GM18502 (cell line): ENCODE data around the gene TRIM2.
A peak's percentile ranks its signal among the peaks of the same experiment; 100 is the strongest.

Experiments used
- ATAC-seq: cut with Tn5 transposase; IDR thresholded peaks from one replicate; pipeline ENCODE4 v1.9.1; 2021; ENCODE audit warnings: mild to moderate bottlenecking; ENCODE audit not compliant: unreplicated experiment, poor library complexity

TRIM2 gene

GRCh38 chr4:153362184-153362583, 157.9 kb downstream of the TRIM2 start:
- no peak for ATAC-seq

DNA sequence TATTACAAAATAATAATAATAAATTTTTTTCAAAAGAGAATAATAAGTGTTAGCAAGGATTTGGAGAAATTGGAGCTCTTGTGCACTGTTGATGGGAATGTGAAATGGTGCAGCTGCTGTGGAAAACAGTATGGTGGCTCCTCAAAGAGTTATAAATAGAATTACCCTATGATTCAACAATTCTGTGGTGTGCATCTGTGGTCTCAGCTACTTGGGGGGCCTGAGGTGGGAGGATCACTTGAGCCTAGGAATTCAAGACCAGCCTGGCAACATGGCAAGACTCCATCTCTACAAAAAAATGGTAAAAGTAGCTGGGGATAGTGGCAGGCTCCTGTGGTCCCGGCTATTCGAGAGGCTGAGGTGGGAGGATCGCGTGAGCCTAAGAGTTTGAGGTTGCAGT, 159.8 kb downstream of the TRIM2 start:
- ATAC-seq, result no peak

GRCh38 chr4:153365003-153365402, 160.8 kb downstream of the TRIM2 start:
- peak; percentile 71 for ATAC-seq

- no peak for ATAC-seq
These were observed 162.2 kb downstream of the TRIM2 start for GRCh38 chr4:153366486-153366885.

GRCh38 chr4:153367092-153367491, 162.8 kb downstream of the TRIM2 start:
- ATAC-seq, result no peak

DNA sequence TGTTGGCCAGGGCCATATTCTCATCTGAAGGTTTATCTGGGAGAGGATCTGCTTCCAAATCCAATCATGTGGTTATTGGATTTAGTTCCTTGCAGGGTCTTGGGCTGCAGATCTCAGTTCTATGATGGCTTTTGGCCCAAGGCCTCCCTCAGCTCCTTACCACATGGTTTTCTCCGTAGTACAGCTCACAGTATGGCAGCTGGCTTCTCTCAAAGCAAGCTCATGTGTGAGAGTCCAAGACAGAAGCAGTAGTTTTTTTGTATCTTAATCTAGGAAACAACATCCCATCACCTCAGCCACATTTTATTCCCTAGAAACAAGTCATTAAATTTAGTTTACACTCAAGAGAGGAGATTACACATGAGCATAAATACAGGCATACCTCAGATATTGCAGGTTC, 164.8 kb downstream of the TRIM2 start:
- no peak for ATAC-seq

DNA sequence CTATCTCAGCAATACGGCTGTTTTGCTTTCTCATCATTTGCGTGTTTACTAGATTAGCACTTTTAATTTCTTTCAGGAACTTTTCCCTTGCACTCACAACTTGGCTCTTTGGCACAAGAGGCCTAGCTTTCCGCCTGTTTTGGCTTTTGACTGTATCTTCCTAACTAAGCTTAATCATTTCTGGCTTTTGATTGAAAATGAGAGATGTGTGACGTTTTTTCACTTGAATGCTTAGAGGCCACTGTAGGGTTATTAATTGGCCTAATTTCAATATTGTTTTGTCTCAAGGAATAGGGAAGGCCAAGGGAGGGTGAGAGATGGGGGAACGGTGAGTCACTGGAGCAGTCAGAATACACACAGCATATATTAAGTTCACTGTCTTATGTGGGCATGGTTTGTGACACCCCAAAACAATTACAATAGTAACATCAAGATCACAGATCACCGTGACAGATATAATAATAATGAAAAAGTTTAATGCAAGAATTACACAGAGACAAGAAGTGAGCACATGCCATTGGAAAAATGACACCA, 167.5 kb downstream of the TRIM2 start:
- ATAC-seq, result no peak

DNA sequence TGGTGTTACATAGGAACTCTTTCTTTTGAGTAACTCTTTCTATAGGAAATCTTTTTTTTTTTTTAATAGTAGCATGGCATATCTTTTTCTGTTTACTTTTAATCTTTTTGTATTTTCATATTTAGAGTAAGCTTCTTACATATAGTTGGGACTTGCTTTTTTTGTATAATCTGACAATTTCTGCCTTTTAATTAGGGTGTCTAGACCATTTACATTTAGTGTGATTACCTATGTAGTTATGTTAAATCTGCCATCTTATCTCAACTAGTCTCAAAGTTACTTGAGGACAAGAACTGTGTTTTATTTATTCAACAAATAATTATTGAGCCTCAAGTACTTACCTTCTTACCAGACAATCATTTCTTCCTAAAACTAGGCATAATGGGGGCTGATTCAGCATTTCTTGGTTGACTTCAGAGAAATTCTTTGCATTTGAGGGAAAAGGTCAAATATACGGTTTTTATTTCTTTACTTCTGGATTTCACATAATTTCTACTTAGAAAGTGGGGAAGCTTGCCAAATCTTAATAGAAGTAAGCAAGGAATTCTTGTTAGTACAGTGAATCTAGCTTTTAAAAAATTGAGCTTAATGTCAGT, 168.8 kb downstream of the TRIM2 start:
- no peak for ATAC-seq

- ATAC-seq, result no peak
These were observed 170.2 kb downstream of the TRIM2 start for GRCh38 chr4:153374442-153374841.

- ATAC-seq, result no peak
These were observed 171.1 kb downstream of the TRIM2 start for GRCh38 chr4:153375303-153375702.

DNA sequence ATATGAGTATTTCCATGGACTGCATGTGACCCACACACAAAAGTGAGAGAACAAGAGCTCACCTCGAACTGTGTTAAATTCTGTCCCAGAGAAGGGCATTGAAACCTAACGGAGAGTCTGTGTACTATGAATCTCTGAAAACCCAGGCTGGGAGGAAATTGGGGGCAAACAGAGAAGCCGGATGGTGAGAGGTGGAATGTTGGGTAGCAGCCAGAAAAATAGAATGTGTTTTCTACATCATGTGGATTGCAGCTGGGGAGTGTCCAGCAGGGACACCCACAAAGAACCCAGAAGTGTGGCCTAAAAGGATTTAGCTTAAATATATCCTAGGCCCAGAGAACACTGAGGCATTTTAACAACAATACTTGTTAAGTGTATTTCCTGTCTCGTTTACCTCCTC, 178.9 kb downstream of the TRIM2 start:
- ATAC-seq, result no peak

- ATAC-seq, result no peak
These were observed 179.9 kb downstream of the TRIM2 start for GRCh38 chr4:153384160-153384559.

GRCh38 chr4:153385784-153386183, 181.5 kb downstream of the TRIM2 start:
- no peak for ATAC-seq

- no peak for ATAC-seq
These were observed 183.7 kb downstream of the TRIM2 start for GRCh38 chr4:153387981-153388380.
